Hematopoietic multipotent progenitor cell treated with erythropoietin and hydrocortisone succinate and interleukin-3 and kit ligand, for 8 days (in vitro differentiated cells): ENCODE results near the gene AIPL1.
"Not testable (repeated sequence)": the region's sequence is repeated elsewhere in the genome, so short reads cannot be mapped to it uniquely, and the experiment has no call there.

ENCODE experiments used
- DNase-seq: peaks from one replicate; pipeline ENCODE4 v3.0.0-alpha.2; 2015

The AIPL1 gene, protein sequence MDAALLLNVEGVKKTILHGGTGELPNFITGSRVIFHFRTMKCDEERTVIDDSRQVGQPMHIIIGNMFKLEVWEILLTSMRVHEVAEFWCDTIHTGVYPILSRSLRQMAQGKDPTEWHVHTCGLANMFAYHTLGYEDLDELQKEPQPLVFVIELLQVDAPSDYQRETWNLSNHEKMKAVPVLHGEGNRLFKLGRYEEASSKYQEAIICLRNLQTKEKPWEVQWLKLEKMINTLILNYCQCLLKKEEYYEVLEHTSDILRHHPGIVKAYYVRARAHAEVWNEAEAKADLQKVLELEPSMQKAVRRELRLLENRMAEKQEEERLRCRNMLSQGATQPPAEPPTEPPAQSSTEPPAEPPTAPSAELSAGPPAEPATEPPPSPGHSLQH

DNA sequence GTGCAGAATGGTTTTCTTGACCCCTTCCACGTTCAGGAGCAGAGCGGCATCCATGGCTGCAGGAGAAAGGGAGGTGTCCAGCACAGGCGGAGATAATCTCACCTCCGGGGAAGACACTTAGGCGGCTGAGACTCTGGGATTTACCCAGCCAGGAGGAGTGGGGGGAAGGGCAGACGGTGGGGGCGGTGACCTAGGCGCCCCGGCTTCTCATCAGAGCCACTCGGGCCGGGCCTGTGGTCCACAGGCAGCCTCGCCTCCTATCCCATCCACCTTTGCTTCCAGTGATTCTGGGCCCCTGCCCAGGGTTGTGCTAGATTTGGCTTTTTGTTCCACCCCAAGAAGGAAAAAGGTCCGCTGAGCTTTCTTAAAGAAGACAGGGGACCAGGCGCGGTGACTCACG lies at the start of gene AIPL1:
Gene AIPL1, minus strand, starts transcription at position 71 of the 400 bp plus-strand sequence. Its CDS starts 17 bp downstream, at position 54.
- no peak for DNase-seq

DNA sequence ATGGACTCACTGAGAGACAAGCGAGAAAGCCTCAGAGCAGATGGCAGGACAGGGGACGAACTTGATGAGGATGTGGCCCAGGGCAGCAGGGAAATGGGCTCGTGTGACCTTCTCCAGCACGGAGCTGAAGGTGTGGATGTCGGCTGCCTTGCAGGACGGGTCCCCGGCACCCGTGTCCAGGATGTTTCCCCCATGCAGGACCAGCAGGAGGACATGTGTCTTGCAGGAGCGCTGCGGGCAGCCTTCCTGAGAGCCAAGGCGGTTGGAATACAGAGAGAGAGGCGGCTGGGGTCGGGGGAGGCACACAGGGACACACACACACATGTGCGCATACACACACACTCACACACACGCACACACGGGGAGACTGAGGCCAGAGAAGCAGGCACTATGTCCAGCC lies 48.6 kb upstream of the AIPL1 start:
- DNase-seq: no peak

DNA sequence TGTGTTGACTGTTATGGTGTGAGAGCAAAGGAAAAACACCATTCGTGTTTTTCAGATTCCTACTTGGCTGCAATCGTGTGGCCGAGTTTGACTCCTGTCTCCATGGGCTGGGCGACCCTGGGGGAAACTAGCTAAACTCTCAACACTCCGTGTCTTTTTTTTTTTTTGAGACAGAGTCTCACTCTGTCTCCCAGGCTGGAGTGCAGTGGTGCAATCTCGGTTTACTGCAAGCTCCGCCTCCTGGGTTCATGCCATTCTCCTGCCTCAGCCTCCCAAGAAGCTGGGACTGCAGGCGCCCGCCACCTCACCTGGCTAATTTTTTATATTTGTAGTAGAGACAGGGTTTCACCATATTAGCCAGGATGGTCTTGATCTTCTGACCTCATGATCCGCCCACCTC lies 47.9 kb upstream of the AIPL1 start:
- not testable (repeated sequence) for DNase-seq

DNA sequence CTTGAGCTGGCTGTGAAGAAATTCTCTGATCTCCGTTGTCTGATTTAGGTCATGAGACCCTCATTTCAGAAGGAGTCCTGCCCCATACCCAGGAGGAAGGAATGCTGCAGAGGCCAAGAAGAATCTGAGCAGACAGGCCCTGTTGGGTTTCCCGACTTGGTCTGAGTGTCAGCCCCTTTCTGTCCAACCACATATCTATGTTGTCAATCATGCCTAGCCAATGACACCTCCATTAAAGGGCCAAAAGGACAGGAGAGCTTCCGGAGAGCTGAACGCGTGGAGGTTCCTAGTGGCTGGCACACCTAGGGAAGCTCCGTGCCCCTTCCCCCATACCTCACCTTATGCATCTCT lies 47.2 kb upstream of the AIPL1 start:
- no peak for DNase-seq

DNA sequence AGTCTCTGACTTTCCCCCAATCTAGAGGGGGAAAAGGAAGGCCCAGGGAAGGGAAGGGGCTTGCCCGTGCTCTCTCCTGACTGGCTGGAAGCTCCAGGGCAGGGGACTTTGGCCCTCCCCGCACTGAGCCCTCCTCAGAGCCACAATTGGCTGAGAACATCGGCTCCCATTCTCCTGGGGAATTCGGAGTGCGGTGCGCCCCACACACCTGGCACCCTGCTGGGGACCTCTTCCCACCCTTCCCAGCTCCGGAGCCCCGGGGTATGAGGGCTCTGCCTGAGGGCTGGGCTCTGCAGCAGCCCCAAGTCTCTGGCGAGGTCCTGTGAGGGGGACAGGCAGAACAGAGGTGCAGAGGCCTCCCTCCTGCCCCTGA lies 45.4 kb upstream of the AIPL1 start:
- DNase-seq: no peak

DNA sequence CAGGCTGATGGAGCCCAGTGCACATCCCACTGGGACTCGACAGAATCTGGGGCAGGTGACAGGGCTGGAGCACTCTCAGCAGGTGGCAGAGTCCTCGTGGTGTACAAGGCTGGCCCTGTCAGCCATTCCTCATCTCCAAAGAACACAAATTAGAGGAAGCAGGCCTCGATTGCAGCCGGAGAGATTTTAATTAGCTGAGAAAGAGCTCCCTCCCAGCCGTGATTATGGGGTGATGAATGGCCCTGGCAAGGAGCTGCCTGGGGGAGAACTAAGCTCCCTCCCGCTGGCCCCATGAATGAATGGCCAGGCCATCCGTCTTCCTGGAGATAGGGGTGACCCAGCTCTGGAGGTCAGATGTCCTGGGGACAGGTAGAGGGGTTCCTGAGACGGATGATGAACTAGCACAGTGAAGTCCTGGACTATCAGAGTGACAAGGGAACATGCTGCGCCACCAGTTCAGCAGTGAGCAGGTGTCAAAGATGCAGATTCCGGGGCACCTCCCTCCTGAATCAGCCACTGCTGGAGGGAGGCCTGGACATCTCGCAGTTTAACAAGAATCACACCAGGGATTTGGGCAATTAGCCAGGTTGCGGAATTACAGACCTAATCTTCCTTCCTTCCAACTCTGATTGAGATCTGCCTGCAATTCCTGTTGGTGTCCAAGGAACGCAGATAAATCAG lies 44.8 kb upstream of the AIPL1 start:
- no peak for DNase-seq

DNA sequence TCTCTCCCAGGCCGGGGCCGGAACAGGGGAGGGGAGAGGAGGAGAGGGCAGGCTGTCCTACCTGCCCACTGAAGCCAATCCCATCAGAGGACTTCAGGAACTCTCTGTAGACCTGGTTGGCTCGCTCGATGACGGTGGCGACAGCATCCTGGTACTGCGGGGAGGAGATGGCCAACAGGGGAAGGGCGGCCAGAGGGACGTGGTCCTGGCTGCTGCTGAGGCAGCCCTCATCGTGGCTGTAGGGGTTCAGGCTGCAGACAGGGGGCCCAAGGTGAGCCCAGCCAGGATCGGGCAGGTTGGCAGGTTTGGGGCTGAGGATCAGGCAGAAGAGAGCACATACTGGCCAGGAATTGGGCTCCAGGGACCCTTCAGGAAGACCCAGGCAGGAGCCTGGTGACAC lies 43.6 kb upstream of the AIPL1 start:
- DNase-seq: no peak

DNA sequence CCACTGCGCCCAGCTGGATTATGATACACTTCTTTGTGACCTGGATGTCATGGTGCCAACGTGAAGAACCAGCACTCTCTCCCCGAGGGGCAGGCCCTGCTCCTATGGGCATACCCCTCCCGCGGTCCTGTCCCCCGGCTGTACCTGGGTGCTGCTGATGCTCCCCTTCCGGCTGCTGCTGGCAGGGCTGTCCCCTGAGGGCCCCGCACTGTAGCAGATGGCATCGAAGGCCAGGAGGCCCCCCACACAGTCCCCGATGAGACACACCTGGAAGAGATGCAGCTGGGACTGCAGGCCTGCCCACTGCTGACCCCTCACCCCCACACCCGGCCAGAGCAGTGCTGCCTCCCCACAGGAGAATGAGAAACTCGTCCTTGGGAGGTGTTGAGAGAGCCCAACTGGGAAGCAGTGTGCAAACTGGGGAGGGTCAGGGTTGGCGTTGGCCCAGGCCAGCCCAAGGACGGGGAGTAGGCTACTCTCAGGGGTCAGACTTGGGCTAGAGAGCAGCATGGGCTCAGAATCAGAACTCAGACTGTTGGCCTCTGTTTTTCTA lies 43.0 kb upstream of the AIPL1 start:
- no peak for DNase-seq

DNA sequence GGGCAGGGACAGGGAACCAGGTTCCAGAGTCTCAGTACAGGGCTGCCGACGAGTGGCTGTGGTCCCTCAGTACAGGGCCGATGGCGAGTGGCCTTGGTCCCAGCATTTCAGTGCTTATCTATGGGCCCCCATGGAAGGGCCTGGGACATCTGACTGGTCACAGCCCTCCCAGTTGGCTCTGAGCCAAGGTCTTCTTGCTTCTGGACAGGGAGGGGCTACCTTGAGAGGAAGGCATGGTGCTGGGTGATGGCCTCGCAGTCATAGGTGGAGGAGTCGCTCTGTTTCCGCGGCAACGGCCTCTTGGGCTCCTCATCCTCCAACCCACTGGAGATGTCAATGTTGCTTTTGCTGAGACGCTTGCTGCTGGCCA lies 41.9 kb upstream of the AIPL1 start:
- peak; percentile 34 for DNase-seq

DNA sequence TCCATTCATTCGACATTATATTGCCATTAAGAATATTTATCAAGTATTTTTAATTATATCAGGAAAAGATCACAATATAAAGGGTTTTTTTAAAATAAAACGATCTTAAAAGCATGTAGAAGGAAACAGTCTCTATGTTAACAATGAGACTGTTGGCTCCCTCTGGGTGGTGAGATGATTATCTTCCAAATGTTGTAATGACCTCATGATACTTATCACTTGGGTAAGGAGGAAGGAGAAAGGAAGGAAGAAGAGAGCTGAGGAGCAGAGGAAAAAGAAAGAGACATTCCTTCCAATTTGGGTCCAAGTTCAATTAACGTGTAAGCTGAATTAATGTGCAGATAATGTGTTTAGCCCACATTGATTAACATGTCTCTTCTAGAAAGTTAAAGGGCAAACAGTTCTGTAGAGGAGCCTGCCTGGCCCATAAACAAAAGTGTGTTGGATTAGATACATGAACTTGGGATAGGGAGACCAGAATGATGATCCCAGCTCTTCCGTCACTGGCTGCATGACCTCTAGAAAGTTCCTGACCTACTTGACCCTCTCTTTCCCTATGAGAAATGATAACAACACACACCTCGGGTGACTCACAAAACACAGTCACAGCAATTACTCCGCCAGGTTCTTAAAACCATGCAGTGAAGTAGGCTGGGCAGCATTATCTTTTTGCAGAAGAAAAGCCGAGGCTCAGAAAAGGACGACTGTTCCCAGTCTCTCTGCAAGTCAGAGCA lies 41.3 kb upstream of the AIPL1 start:
- no peak for DNase-seq

DNA sequence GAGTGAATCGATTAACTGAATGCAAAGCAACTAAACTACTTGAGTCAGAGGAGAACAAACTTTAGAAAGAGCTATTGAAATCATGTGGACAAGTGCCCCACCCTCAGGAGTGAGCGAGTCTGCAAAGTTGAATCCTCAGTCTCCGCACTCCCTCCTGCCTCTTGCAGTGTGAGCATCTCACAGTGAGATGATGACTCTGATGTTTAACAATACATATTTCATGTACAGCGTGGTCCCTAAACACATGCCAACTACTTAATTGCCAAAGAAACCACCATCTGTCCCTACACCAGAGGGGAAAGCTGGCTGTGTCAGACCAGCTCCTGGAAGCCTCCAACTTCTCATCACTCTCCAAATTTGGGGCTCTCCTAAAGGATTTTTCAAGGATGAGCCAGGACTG lies 40.5 kb upstream of the AIPL1 start:
- no peak for DNase-seq

DNA sequence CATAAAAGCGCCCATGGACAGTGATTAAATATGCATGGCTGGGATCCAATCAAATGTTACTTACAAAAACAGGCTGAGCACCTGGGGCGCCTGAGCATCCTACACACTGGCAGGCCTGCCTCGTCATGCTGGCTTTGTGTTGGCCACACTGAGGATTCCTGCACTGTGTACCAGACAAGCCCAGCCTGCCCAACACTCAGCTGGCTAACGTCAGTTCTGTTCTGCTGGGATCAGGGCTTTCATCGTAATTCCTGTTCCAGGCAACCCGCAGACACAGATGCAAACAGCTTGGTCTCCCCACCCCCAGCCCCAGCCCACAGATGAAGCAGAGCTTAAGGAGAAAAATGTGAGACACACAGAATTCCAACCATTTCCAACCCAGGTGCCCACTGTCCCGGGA lies 40.0 kb upstream of the AIPL1 start:
- no peak for DNase-seq

DNA sequence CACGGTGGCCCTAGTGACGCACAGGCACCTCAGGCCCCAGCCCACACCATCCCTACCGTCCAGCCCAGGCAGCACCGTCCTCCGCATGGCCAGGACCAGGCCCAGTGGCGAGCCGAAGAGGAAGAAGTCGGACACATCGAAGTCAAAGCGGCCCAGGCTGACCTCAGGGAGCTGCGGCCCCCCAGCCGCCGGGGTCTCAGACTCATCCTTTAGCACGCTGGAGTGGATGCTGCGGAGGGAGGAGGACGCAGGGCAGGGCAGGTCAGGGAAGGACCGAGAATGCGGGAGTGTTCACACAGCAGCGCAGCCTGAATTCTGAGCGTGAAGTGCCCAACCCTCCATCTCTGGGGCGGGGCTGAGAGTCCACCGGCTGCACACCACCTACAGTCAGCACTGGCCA lies 39.5 kb upstream of the AIPL1 start:
- no peak for DNase-seq

DNA sequence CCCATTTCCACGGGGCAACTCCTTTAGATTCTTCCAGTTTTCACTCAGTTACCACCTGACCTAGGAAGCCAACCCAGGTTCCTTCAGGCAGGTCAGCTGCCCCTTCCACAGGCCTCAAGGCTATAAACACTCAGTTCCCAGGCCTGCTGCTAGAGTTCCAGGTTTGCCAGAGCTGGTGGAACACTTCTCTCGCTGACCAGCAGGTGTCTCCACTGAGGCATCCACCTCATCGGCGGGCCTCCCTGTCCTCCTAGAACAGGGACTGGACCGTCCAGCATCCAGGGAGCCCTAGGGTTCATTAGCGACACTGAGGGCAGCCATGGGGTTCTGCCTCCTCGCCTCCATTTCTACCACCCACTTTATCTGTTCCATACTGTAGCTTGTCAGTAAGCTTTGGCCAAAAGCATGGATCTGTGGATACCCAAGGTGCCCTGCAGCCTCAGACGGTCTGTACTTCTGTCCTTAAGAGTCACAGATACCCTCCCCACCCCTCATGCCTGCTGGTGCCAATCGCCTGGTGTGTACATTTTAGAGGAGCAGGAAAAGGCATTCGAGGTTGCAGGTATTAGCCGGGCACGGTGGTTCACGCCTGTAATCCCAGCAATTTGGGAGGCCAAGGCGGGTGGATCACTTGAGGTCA lies 38.3 kb upstream of the AIPL1 start:
- peak; percentile 60 for DNase-seq

DNA sequence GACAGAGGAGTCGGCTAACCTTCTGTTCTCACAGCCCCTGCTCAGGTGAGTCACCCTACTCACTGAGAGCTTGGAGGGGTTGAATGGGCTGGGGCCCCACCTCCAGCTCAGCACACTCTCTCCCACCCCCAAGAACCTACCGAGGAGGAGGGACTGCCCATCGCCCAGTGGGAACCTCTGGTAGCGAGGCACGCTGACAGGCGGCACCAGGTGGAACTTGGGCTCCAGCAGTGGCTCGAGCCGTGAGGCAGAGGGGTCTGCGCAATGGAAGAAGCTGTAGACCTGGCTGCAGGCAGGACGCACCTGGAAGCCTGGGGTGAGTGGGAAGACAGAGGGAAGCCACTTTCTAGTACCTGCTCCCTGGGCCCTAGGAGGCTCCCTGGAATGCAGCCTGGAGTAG lies 37.6 kb upstream of the AIPL1 start:
- DNase-seq: no peak

DNA sequence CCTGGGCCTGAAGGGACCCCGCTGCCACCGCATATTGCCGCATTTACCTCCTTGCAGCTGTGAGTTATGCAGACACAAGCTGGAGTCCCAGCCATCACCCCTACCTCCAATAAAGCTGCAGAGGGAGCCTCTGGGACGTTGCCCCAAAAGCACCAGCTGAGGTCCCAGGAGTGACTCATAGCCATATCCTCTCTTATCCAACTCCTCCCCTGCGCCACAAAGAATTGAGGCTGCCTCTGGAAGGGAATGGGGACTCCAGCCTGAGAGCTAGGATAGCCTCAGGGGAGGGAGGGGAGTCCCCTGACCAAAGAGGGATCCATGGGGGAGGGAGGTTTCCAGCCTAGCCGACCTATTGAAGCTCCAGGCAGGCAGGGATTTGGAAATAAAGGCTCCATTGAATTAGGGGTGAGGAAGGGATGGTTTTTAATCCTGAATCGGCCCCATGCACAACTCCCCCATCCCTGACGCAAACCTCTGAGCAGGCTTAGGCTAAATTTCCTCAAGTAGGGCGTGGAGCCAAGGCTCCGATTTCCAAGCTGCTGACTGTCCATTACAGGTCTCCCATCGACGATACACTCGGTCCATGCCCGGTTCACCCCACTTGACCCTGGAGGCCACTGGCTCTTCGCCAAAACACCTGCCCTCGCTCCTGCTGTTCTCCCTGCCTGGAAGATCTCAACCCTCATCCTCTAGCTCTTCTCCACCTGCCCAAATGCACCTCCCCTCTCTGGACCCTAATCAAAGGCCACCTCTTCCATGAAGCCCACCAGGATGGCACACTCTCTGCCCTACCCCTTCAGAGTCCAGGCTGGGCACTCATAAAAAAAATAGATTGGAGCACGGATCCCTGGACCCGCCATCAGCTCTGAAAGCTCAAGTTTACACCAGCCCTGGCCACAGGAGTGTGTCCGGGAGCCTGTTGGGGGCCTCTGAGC lies 36.9 kb upstream of the AIPL1 start:
- no peak for DNase-seq

DNA sequence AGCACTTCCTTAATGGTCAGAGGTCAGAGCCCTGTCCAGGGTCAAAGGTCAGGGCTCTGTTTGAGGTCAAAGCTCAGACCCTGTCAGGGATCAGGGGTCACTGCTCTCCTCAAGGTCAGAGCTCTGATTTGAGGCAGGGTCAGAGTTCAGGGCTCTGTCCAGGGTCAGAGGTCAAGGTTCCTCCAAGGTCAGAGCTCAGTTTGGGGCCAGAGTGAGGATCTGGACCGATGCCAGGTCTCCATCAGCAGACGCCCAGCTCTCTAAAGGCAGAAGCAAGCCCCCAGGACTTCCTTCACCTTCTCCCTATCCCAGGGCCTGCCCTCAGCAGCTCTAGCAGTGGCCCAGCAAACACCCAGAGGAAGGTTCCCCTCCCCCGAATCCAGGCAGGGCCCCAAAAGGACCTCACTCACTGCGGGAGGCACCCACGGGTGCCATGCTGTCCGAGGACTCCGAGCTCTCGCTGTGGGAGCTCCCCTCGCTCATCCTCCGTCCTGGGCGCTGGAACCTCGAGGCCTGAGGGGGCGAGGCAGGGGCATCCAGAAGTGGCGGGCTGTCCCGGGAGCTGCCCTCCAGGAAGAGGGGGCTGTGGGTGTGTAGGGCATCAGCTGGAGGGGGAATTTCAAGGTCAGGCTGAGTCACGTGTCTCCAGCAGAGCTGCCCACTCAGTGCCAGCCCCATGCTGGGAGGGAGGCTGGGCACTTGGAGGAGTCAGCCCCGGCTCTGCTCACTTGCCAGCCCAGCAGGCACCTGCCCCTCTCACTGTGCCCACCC lies 36.0 kb upstream of the AIPL1 start:
- DNase-seq: no peak

DNA sequence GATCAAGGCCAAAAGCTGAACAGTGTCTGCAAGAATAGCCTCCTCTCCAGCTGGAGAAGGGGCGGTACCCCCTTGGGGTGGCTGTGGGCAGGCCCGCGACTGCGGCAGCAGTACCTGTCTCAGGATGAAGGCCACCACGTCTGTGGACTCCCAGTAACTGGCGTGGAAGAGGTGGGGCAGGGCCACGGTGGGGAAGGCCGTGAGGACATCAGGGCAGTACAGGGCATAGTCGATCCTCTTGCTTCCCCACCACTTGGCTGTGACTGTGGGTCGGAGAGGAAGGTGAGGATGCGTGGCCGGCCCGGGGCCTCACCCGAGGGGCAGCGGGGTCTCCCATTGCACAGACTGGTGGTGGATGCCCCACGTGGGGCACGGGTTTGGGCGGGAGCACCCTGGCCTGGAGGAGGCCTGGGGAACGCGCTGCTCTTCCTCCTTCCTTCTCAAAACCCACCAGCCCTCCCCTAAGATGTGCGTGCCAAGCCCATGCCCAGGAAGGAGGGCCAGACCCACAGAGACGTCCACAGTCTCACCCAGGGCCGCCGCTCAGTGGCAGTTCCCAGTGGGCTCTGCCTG lies 35.3 kb upstream of the AIPL1 start:
- DNase-seq: no peak

DNA sequence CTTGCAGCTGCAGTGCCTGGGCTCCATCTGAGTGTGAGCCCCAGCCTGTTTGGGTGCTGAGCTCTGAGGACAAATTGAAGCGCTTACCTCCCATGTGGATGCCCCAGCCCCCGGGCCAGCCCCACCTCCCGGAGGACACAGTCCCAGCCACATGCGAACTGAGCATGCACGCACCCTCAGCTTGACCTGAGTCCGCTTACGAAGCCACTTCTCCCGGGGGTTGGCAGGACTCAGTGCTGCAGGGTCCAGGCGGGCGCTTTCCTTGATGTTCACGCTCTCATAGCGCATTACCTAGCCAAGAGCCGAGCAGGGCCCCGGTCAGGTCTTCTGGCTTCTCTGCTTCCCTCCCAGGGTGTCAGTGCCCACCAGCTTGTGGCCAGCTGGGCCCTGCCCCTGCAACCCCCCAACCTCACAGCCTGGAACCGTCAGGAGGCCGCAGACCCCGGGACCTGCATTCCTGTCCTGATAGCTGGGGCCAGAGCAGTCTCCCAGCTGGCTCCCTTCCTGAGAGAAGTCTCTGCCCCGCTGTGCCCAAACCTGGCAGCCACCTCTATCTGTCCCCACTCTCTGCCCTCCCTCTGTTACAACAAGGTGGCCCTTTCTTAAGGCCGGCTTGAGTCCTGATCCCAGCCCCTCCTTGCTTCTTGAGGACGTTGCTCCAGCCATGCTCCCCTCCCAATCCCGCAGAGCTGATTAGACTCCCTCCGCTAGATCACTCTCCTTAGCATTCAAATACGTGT lies 33.3 kb upstream of the AIPL1 start:
- DNase-seq: no peak

DNA sequence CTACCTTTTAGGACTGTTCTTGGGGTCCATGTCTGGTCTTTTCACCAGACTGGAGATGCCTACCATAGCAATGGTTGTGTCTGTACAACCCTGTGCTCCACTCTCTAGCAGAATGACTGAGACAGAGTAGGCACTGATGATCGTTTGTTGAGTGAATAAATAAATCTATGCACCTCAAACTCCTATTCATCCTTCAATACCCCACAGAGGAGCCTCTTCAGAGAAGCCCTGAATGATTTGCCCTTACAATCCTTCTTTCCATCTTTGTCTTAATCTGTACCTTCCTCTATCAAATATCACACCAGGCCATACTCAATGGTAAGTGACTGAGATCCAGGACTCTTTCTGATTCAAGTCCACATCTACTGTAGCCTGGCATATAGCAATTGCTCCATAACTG lies 32.6 kb upstream of the AIPL1 start:
- DNase-seq: no peak
